HG02678 (cell line): ENCODE results near the gene WAC.
"Not testable (repeated sequence)": the region's sequence is repeated elsewhere in the genome, so short reads cannot be mapped to it uniquely, and the experiment has no call there.

Source experiments
- ATAC-seq: cut with Tn5 transposase; IDR thresholded peaks from one replicate; pipeline ENCODE4 v1.9.1; 2021; ENCODE audit warnings: mild to moderate bottlenecking, moderate library complexity; ENCODE audit not compliant: unreplicated experiment

WAC gene

DNA sequence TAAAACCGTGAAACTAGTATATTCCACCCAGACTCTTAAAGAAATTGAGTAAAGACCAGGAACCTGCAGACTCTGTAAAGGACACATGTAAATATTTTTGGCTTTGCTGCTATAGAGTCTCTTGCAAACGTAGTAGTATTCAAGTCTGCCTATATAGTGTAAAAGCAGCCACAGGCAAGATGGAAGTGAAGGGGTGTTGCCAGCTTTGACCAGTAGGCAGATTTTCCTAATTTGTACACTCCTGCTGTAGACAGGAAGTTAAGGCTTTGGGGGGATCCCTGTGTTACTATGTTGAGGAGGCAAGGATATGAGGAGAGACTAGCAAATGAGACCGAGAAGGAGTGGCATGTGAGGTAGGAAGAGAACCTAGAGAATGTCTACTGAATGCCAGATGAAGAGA is 27.7 kb downstream of the WAC start:
- no peak for ATAC-seq

DNA sequence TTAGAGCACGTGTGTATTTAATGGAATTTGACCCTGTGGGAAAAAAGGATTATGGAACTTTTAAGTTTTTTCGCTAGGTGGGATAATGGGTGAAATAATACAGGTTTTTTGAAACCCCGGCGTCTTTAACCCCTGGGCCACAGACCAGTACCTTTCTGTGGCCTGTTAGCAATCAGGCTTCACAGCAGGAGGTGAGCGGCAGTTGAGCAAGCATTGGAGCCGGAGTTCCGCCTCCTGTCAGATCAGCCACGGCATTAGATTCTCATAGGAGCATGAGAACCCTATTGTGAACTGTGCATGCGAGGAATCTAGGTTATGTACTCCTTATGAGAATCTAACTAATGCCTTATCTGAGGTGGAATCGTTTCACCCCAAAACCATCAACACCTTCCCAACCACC is 28.6 kb downstream of the WAC start:
- no peak for ATAC-seq

DNA sequence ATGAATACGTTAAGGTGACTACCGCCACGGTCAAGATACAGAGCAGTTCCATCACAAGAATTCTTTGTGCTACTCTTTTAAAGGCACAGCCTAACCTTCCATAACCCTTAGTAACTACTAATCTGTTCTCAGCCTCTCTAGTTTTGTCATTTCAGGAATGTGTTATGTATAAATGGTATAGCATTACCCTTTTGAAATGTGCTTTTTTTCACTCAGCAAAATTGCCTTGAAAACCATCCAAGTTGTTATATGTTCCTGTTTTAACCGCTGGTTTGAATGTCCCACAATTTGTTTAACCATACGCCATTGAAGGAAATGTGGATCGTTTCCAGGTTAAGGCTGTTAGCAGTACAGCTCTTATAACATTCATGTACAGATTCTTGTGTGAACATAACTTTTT is 32.0 kb downstream of the WAC start:
- ATAC-seq = peak; percentile 65

DNA sequence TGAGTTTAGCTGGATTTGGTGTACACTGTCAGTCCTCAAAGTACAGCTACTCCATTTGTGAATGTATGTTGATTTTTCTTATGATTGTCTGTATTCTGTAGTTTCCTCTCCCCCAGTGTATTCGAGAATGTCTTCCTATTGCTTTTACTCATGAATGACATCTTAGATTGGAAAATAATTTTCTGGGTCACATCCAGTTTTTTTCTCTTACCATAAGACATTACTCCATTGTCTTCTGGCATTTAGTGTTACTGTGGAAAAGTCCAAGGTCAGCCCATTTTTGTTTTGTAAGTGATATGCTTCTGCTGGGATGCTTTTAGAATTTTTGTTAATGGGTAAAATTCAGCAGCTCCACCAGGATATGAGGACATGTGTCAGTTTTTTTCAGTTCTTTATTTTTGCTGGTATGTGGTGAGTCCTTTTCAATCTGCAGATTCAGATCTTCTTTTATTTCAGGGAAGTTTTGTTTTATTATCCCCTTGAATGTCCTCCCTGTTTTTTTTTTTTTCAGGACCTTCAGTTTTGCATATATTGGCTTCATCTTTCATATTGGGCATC is 33.6 kb downstream of the WAC start:
- no peak for ATAC-seq

DNA sequence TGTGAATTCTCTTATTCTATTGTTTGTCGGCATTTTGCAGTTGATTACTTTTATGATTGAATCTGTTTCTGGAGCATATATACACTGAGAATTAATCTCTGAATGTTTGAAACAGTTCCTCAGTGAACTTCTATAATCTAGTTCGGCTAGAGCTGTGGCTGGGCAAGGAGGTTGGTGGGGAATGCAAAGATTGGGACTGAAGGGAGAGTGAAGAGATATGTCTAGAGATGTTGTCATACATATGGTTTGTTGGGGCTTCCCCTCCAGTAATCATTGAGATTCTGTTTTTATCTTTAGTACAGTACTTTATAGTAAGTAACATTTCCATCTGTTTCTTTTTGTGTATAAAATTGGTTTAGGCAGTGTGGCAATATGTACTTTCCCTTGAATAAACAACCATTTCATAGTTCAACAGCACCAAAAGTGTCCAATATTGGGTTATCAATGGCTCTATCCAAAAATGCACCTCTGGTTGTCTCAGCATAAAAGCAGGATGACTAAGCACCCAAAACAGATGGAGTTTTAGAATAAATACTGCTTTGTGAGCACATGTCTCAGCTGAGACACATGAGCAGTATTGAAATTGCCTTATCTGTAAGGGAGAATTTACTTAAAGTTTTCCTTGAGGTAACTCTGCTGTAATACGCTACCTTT is 36.7 kb downstream of the WAC start:
- no peak for ATAC-seq

DNA sequence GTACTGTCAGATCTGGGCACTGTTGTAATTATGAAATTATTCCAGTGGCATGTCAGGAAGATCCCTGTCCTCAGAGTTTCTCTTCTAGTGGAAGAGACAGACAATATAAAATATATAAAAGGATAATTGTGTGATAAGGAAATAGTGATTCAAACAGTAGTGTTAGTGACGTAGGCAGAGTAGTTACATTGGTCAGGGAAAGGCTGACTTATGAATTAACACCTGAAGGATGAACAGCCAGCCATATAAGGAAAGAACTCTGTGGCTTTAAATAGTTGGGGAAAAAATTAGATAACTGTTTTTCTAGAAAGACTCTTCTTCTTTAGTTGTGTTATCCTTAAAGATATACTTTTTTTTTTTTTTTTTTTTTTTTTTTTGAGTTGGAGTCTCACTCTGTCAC is 37.7 kb downstream of the WAC start:
- no peak for ATAC-seq

DNA sequence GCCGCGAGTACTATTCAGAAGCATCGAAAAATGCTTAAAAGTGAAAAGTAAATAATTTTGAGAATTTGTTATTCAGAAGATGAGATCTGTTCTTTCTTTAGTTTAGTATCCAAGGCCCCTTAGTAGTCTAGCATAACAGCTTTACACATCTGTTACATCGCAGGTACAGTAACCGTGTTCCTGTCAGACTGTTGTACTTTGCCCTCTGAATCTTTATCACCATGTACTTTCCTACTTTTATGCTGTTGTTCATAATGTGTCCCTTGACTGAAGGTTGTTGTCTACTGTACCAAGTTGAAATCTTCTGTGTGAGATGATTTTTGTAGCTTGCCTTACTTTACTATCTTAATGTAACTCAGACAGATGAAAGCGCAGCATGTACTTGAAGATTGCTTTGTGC is 38.3 kb downstream of the WAC start:
- ATAC-seq = no peak

DNA sequence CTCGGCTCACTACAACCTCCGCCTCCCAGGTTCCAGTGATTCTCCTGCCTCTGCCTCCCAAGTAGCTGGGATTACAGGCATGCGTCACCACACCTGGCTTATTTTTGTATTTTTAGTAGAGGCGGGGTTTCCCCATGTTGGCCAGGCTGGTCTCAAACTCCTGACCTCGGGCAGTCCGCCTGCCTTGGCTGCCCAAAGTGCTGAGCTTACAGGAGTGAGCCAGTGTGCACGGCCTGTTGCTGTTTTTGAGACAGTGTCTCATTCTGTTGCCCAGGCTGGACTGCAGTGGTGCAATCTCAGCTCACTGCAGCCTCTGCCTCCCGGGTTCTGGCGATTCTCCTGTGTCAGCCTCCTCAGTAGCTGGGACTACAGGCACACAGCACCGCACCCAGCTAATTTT is 41.3 kb downstream of the WAC start:
- ATAC-seq = not testable (repeated sequence)

DNA sequence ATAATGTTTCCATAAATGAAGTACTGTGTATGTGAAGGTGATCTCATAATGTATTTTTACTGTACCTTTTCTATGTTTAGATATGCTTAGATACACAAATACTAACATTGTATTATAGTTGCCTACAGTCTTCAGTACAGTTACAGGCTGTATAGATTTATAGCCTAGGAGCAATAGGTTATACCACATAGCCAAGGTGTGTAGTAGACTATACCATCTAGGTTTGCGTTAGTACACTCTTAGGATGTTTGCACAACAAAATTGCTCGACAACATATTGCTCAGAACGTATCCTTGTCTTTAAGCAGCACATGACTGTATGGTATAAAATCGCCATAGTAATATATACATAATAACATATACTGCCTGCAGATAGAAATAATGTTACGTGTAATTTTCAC is 42.9 kb downstream of the WAC start:
- ATAC-seq = no peak

DNA sequence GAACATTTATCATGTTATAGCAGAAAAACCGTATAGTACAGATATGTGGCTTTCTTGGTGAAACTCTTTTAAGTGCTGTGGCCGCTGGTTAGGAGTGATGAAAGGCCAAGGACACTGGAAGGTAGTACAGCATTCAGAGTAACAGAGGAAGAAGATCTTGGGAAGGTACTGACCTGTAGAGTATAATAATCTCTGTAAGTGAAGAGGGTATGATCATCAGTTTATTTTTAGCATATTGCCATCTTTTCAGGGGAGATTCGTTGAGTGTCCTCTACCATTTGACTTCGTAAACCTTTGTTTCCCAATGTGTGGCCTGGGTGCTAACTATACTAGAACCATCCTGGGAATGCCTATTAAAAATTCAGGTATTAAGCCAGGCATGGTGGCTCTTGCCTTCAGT is 44.6 kb downstream of the WAC start:
- no peak for ATAC-seq

DNA sequence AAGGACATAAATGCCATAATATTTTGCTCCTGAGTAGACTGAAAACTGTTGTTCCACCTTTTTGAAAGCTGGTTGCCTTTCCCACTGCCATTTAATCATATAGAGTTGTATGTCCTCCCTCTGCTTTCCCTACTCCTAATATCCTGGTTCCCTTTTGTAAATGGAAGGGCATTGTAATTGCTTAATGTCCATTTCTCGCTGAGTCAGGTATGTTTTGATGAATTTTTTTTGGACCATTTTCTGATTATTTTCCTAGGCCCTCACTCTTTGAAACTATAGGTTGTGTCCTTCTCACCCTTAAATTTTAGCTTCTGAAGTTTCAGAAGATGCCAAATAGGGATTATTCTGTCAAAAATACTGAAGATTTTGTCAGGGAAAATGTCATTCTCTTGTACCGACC is 45.5 kb downstream of the WAC start:
- no peak for ATAC-seq

DNA sequence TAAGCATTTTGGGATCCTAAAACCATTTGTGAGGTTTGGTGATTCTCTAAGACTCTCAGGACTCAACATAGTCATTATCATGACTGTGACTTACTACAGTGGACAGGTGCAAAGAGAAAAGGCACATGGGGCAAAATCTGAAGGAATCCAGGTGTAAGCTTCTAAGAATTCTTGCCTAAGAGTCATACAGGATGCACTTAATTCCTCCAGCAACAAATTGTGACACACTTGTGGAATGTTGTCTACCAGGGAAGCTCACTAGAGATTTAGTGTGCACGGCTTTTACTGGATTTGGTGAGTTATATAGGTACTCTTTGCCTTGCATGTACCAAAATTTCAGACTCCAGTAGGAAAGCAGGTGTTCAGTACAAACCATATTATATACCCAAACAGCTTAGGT is 47.9 kb downstream of the WAC start:
- no peak for ATAC-seq

DNA sequence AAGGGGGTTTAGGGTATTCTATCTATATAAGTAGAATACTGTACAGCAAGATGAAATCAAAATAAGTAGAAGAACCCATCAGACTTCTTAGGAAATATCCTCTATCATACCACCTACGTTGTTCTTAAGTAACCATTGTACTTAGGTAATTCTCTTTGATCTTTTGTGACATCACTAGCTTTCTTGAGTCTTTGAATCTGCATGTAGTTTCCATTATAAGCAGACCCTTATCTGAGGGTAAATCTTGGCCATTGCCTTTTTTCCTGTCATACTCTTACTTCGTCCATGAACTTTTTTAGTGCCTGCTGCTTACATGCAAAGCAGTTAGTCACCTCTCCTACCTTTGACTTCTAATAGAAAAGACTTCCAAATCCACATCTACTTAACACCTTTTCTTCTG is 49.0 kb downstream of the WAC start:
- ATAC-seq = no peak

DNA sequence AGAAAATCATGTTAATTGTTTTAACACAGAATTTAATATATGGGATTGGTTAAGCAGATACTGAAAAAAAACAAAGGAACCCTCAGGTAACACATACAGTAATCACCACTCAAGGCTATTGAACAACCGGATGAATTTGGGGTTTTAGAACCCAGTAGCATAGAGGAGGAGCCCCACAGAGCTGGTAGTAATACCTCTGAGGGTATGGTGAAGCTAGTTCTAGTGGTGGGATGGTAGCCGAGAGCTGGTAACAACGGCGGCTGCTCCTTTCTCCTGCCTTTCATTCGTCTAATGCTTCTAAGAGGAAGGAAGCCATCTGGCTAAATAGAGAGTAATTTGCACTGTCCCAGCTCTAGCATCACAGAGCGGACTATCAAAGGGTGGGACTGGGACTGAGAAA is 52.2 kb downstream of the WAC start:
- no peak for ATAC-seq

DNA sequence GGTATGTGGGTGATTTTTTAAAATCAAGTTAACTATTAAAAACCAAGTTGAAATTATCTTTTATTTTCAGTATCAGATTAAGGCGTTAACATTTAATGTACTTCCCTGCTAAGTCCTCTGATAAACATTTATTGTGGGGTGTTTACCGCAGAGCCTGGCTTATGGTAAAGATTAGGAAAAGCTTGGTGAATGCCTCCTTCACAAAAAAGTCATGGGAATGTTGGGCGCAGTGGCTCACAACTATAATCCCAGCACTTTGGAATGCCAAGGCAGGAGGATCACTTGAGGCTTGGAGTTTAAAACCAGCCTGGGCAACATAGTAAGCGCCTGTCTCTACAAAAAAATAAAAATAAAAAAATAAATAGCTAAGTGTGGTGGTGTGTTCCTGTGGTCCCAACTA is 53.3 kb downstream of the WAC start:
- no peak for ATAC-seq

DNA sequence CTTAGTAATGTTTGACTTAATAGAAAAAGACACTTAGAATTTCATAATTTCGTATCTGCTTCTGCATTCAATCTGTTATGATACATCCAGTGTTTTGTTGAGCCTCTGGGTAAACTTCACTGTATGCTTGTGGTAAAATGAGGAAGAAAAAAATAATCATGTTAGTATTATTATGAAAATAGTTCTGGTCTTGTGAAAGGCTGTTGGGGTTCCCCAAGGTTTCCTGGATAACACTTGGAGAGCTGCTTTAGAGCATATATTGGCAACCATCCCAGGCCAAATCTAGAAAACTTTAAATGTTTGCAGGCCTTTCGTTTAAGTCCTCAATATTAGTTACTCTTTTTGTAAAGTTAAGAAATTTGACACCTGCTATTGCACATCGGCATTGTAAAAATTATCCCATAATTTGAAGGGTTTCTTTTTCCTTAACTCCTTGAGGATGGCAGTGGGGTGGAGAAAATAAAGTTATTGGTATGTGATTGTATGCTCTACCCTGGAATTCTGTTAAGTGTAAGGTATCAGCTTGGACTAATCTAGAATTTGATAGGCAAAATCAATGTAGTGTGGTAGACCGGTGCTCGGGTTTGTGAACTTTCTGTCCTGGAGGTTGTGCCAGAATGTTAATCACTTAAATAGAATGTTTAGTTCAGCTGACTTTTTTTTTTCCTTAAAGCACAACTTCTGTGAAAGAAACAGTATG is 54.5 kb downstream of the WAC start:
- ATAC-seq = no peak

DNA sequence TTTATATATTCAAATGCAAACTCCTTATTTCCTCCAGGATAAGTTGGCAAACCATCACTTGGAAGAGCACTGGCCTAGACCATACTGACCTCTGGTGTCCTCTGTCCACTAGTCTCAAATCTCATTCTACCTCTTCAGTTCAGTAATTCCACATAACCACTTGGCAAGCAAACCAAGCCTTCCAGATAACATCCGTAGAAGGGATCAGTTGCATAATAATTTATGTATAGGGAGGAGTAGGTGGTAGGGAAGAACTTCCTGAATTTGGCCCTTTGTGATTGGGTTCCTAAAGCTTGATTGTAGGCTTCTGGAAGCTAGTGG is 55.0 kb downstream of the WAC start:
- ATAC-seq = no peak

DNA sequence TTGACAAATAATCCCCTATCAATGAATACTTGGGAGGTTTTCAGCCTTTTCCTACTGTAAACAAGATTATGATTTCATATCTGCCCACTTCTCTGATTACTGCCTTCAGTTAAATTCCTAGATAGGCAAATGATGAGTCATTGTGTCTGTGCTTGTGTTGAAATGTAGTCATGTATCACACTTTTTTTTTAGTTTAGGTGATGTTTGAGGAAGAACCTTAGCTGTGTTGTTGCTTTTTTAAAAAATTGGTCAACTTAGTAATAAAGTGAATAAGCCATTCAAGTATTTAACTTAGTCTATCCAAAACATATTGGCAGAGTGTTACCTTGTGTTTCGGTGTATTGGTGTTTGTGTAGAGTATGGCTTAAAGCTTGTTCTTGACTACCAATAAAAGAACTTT is 60.0 kb downstream of the WAC start:
- no peak for ATAC-seq

DNA sequence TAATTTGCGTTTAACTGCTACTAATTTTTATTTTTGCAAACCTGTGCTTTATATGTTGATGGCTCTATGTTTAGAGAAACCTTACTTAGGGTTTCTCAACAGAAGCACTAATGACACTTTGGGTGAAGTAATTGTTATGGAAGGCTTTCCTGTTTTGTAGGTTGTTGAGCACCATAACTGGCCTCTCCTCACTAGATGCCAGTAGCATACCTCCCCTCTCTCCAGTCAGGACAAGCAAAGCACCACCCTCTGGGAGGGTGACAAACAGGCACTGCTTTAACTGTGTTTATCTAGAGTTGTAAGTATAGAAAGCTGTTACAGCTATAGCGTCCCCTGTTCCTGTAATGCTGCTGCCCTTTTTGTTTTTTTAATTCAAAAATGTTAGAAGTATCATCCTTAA is 60.9 kb downstream of the WAC start:
- ATAC-seq = no peak

DNA sequence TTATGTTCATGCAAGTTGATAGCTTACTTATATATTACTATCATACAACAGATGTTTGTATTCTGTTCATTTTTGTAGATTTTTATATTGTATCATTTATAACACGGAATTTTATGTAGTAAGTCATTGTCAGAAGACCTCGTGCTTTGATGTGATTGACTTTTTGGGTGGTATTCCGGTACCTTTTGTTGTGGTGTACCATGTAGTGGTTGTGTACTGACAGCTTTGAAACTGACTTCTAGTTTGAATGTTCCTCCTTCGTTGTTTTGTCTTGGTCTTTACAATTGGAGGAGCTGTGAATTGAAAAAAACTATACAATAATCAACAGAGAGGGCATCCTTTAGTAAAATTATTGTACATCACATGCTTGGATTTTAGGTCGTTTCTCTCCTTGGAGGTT is 61.5 kb downstream of the WAC start:
- ATAC-seq = no peak

DNA sequence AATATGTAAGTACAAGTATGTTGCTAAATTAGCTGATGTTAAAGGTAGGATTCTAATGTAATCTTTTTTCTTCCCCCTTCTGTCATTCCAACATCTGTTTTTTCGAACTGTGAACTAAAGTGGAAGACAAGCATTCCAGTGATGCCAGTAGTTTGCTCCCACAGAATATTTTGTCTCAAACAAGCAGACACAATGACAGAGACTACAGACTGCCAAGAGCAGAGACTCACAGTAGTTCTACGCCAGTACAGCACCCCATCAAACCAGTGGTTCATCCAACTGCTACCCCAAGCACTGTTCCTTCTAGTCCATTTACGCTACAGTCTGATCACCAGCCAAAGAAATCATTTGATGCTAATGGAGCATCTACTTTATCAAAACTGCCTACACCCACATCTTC is 62.7 kb downstream of the WAC start:
- no peak for ATAC-seq

DNA sequence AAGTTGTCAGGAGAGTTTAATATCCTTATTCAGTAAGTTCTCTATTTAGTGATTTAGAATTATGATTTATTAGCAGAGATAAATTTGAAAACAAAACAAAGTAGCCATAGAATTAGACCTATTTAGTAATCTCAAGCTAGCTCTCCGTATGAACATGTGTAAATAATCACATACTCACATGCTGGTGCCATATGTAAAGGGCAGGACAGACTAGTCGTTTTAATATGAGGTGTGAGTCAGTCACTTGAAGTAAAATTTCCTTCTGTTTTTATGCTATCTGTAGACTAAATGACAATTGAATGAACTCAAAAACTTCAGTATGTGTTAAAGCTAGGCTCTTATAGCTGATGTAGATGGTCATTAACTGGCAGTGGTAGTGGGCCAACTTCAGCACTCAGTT is 67.1 kb downstream of the WAC start:
- no peak for ATAC-seq

DNA sequence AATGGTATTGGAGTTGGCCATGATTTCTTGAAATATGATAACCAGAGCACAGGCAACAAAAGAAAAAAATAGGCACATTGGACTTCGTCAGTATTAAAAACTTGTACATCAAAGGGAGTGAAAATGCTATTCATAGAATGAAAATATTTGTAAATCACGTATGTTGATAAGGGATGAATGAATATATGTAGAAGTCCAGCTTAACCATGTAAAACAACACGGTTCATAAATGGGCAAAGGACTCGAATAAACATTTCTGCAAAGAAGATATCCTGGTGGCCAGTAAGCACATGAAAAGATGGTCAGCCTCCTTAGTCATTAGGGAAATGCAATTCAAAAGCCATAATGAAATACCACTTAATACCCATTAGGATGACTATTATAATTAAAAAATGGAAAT is 68.1 kb downstream of the WAC start:
- no peak for ATAC-seq
